GM12801 (cell line): Measurements from ENCODE around the gene RGN.

Source experiments
- CTCF ChIP-seq: IDR thresholded peaks from one replicate; pipeline ENCODE4 v1.5.1; 2011; ENCODE audit warnings: control low read depth; ENCODE audit not compliant: insufficient read length; ENCODE audit errors: extremely low read depth

The RGN gene

GRCh38 chrX:47068214-47068613 is 10.0 kb upstream of the RGN start:
- no peak for TF ChIP-seq CTCF

GRCh38 chrX:47068720-47069119 is 9.5 kb upstream of the RGN start:
- TF ChIP-seq CTCF, result no peak

GRCh38 chrX:47080215-47080914 is 2.1 kb downstream of the RGN start:
- TF ChIP-seq CTCF, result no peak

- no peak for TF ChIP-seq CTCF
Observed at GRCh38 chrX:47080915-47081236, 2.6 kb downstream of the RGN start.

- no peak for TF ChIP-seq CTCF
Observed at GRCh38 chrX:47091149-47091775, 13.0 kb downstream of the RGN start.

GRCh38 chrX:47093248-47093647 is 15.0 kb downstream of the RGN start:
- no peak for TF ChIP-seq CTCF

- no peak for TF ChIP-seq CTCF
Observed at GRCh38 chrX:47093860-47094259, 15.6 kb downstream of the RGN start.

- TF ChIP-seq CTCF, result no peak
Observed at GRCh38 chrX:47097018-47097417, 18.8 kb downstream of the RGN start.
